Stimulated activated CD4-positive, alpha-beta T cell treated with anti-CD3 and anti-CD28 coated beads, Interleukin-1b, Interleukin-23, amount 100 ng/mL, for 4 hours (primary cell): ENCODE data around the gene TAF3.

Experiments used
- DNase-seq, 2 donors: peaks; one replicate each; pipeline ENCODE4 v3.0.0-alpha.2; 2020; ENCODE audit warnings: low read depth in 2 of 2

Gene TAF3

GRCh38 chr10:7874864-7875263 lies 56.6 kb downstream of the TAF3 start:
- no peak for DNase-seq

GRCh38 chr10:7876541-7877127 lies 58.3 kb downstream of the TAF3 start:
- DNase-seq, result no peak

GRCh38 chr10:7881119-7881518 lies 62.8 kb downstream of the TAF3 start:
- DNase-seq, result no peak

- DNase-seq, result no peak
These were observed 67.8 kb downstream of the TAF3 start for GRCh38 chr10:7886056-7886455.

GRCh38 chr10:7887174-7887816 lies 69.0 kb downstream of the TAF3 start:
- DNase-seq, result no peak

- no peak for DNase-seq
These were observed 71.7 kb downstream of the TAF3 start for GRCh38 chr10:7889947-7890542.

GRCh38 chr10:7890781-7891180 lies 72.5 kb downstream of the TAF3 start:
- no peak for DNase-seq

GRCh38 chr10:7891634-7892033 lies 73.3 kb downstream of the TAF3 start:
- DNase-seq, result no peak

GRCh38 chr10:7892146-7892545 lies 73.8 kb downstream of the TAF3 start:
- DNase-seq, result no peak

GRCh38 chr10:7895699-7896090 lies 77.4 kb downstream of the TAF3 start:
- no peak for DNase-seq

- no peak for DNase-seq
These were observed 78.0 kb downstream of the TAF3 start for GRCh38 chr10:7896297-7896696.

GRCh38 chr10:7901256-7901655 lies 83.0 kb downstream of the TAF3 start:
- no peak for DNase-seq

- no peak for DNase-seq
These were observed 84.1 kb downstream of the TAF3 start for GRCh38 chr10:7902413-7902812.

- no peak for DNase-seq
These were observed 85.5 kb downstream of the TAF3 start for GRCh38 chr10:7903851-7904250.

GRCh38 chr10:7906128-7906527 lies 87.8 kb downstream of the TAF3 start:
- no peak for DNase-seq

GRCh38 chr10:7908541-7909210 lies 90.4 kb downstream of the TAF3 start:
- no peak for DNase-seq

- no peak for DNase-seq
These were observed 95.0 kb downstream of the TAF3 start for GRCh38 chr10:7913126-7913872.

GRCh38 chr10:7915923-7916536 lies 97.7 kb downstream of the TAF3 start:
- no peak for DNase-seq

GRCh38 chr10:7917736-7918135 lies 99.4 kb downstream of the TAF3 start:
- DNase-seq, result no peak

GRCh38 chr10:7922707-7923106 lies 104.4 kb downstream of the TAF3 start:
- no peak for DNase-seq

- DNase-seq, result no peak
These were observed 110.2 kb downstream of the TAF3 start for GRCh38 chr10:7928536-7928935.
